ENCODE measurements around the gene WNK1.

The WNK1 gene

DNA sequence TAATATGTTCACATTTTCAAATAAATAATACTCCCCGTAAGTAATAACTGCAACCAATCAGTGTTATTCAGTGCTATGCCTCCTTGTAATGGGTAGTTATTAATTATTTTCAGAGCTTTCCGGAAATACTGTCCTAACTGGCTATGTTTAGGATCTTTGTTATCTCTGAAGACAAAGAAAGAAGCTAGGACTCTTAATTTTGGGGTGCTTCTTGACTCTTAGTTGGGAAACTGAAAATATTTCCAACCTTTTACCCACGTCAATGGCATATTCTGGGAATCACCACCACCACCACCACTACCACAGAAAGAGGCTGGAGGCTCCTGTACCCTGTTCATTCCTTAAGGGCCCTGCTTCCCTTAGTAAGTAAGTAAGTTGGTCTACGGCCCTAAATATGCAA lies 158.0 kb downstream of the WNK1 start (continued):
- TF ChIP-seq, protein P1, sequence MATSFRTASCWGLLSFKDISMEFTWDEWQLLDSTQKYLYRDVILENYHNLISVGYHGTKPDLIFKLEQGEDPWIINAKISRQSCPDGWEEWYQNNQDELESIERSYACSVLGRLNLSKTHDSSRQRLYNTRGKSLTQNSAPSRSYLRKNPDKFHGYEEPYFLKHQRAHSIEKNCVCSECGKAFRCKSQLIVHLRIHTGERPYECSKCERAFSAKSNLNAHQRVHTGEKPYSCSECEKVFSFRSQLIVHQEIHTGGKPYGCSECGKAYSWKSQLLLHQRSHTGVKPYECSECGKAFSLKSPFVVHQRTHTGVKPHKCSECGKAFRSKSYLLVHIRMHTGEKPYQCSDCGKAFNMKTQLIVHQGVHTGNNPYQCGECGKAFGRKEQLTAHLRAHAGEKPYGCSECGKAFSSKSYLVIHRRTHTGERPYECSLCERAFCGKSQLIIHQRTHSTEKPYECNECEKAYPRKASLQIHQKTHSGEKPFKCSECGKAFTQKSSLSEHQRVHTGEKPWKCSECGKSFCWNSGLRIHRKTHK (tag by site-specific recombination; IDR thresholded peaks at IDR 0.05): no peak
- no peak for TF ChIP-seq ZFP37 (tag by site-specific recombination; IDR thresholded peaks at IDR 0.05)

DNA sequence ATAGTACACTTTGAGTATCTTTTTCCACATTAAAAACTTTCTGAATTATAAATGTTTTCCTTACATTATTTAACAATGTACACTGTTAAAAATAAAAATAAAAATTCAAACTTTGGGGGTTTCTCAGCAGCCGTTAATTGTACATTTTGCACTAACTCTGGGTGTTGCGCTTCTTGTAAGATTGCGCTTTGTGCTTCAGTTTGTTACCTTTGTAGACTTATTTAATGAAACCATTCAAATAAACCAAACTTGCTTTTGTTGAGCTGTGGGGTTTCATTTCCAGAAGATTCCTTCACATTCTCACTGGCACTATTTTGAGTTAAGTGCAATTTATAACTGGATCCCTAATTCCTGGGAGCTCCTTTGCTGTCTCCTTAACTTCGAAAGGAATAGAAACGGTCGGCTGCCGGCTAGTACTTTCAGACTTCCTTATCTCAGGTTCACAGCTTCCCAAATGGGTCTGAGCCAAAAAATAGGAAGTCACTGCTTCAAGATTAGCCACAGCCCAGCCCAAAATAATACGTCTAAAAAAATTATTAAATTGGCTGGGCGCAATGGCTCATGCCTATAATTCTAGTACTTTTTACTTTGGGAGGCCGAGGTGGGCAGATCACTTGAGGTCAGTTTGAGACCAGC lies 158.9 kb downstream of the WNK1 start:
- no peak overlapping the region for H3K27ac ChIP-seq (ENCODE audit: extremely low read depth, low read depth, low read length)
- ChIA-PET CTCF (no interaction called here), POLR2A (no interaction called here)

DNA sequence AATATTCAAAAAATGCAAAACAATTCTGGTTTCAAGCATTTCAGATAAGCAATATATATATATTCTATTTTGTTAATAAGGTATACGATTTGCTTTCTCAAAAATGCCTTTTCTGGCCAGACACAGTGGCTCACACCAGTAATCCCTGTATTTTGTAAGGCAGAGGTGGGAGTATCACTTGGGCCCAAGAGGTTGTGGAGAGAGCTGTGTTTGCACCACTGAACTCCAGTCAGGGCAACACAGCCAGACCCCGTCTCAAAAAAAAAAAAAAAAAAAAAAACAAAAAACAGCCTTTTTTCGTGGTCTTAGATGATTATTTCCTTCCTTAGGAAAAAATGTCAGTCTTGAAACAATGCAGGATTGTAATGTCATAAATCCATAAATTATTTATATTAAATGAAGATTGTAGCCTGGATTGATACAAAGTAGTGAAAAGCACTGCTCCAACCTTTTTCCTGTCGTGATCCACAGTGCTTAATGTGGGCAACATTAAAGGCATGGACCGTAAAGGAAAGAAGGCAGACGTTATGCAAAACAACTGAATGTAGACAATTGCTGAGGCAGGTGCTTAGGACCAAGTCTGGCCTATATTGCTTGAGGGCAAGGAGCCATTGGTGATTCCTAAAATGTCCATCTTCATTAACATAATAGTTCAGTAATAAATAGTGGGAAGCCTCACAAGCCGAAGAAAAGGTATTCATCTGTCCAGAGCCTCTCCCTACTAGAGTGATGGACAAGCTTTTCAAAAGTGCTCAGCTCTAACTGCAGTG lies 160.3 kb downstream of the WNK1 start:
- TF ChIP-seq, protein P2, sequence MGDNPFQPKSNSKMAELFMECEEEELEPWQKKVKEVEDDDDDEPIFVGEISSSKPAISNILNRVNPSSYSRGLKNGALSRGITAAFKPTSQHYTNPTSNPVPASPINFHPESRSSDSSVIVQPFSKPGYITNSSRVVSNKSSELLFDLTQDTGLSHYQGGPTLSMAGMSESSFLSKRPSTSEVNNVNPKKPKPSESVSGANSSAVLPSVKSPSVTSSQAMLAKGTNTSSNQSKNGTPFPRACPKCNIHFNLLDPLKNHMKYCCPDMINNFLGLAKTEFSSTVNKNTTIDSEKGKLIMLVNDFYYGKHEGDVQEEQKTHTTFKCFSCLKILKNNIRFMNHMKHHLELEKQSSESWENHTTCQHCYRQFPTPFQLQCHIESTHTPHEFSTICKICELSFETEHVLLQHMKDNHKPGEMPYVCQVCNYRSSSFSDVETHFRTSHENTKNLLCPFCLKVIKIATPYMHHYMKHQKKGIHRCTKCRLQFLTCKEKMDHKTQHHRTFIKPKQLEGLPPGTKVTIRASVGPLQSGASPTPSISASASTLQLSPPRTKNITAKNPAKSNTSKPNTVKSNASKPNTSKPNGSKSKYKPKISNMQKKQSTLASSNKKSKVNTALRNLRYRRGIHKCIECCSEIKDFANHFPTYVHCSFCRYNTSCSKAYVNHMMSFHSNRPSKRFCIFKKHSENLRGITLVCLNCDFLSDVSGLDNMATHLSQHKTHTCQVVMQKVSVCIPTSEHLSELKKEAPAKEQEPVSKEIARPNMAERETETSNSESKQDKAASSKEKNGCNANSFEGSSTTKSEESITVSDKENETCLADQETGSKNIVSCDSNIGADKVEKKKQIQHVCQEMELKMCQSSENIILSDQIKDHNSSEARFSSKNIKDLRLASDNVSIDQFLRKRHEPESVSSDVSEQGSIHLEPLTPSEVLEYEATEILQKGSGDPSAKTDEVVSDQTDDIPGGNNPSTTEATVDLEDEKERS (tag by site-specific recombination; IDR thresholded peaks at IDR 0.05): no peak
- TF ChIP-seq ZNF121 (tag by site-specific recombination; IDR thresholded peaks at IDR 0.05): peak; percentile 67
- Histone ChIP-seq H3K4me3 (ENCODE audit: low read depth, low read length) (no peak overlapping the region), H3K9me3 (ENCODE audit: control insufficient read depth, insufficient read depth, low read depth, low read length) (no peaks in the 10 kb centered on the region), H3K4me1 (ENCODE audit: control insufficient read depth, insufficient read depth, low read length) (no peaks in the 10 kb centered on the region), H3K27ac (ENCODE audit: extremely low read depth, low read depth, low read length) (no peak overlapping the region), H3K36me3 (ENCODE audit: control insufficient read depth in 2 of 2, insufficient read depth in 1 of 2, low read length in 2 of 2) (peaks cover 42 to 96% of the 10 kb centered on the region in 2 experiments)
- CTCF ChIA-PET: no interaction called here
- POLR2A ChIA-PET: no interaction called here

More for the DNA sequence above, 158.9 kb downstream of the WNK1 start:
- TF ChIP-seq ZNF658 (tag by site-specific recombination; IDR thresholded peaks at IDR 0.05) (no peak), MEIS1 (CRISPR knock-in tag; IDR thresholded peaks at IDR 0.05; ENCODE audit: borderline replicate concordance) (no peak), ZNF274 (IDR thresholded peaks at IDR 0.05; ENCODE audit: low read length) (no peak), ZNF274 (tag by site-specific recombination; IDR thresholded peaks at IDR 0.05; ENCODE audit: borderline replicate concordance) (no peak), ZNF302 (tag by site-specific recombination; IDR thresholded peaks at IDR 0.05; ENCODE audit: low read depth) (no peak)
- Histone ChIP-seq H3K9me3 (ENCODE audit: control insufficient read depth, insufficient read depth, low read depth, low read length) (no peaks in the 10 kb centered on the region), H3K36me3 (ENCODE audit: control insufficient read depth in 2 of 2, insufficient read depth in 1 of 2, low read length in 2 of 2) (peaks cover 52 to 95% of the 10 kb centered on the region in 2 experiments), H3K4me1 (ENCODE audit: control insufficient read depth, insufficient read depth, low read length) (no peaks in the 10 kb centered on the region), H3K4me3 (ENCODE audit: low read depth, low read length) (no peak overlapping the region)

DNA sequence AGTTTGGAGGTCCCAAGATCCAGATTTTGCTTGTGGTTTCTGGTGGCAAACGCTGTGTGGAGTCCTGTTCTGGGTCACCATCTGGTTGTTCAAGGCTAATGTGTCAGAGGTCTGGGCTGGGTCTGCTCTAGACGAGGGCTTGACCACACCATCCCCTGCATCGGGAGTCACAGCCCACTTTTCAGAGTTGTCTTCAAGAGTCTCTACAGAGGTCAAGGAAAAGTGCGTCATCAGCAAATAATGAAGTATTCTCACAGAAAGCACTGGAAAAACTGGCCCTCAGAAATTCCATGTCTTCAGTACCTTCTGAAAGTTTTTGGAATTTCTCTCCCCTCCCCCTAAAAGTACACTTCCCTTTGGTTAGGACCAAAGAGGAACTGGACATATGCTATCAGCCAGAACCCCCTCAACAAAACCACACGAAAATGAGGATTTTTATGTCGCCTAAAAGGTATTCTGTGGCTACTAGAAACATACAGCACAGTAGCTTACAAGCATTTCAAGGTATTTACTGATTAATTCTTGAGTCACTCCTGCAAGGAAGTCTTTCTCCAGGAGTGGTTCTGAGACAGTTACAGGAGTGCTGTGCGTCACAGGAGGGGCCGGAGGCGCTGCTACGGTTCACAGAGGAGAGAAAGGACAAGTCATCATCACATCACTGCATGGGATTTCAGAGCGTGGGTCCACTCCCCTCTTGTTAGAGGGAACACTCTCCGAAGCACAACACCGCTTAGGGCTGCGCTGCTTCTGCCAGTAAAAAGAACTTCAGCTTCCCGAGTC lies 161.7 kb downstream of the WNK1 start:
- Histone ChIP-seq H3K4me1 (ENCODE audit: control insufficient read depth, insufficient read depth, low read length) (no peaks in the 10 kb centered on the region), H3K9me3 (ENCODE audit: control insufficient read depth, insufficient read depth, low read depth, low read length) (no peaks in the 10 kb centered on the region), H3K36me3 (ENCODE audit: control insufficient read depth in 2 of 2, insufficient read depth in 1 of 2, low read length in 2 of 2) (peaks cover 54 to 94% of the 10 kb centered on the region in 2 experiments), H3K27ac (ENCODE audit: extremely low read depth, low read depth, low read length) (0 out of 2 replicates have a peak overlapping the region, but pooled peaks have one; percentile 24), H3K4me3 (ENCODE audit: low read depth, low read length) (no peak overlapping the region)
- CTCF ChIA-PET: interaction anchor here (1.2 kb wide), 1 partner anchor 35 kb away, joined by 4 read pairs; the partner anchor contains the start of gene RAD52
- POLR2A ChIA-PET: no interaction called here
- no peak for TF ChIP-seq ZNF423 (tag by site-specific recombination; IDR thresholded peaks at IDR 0.05)
- no peak for TF ChIP-seq ZNF404 (tag by site-specific recombination; IDR thresholded peaks at IDR 0.05)
- TF ChIP-seq, protein P3, sequence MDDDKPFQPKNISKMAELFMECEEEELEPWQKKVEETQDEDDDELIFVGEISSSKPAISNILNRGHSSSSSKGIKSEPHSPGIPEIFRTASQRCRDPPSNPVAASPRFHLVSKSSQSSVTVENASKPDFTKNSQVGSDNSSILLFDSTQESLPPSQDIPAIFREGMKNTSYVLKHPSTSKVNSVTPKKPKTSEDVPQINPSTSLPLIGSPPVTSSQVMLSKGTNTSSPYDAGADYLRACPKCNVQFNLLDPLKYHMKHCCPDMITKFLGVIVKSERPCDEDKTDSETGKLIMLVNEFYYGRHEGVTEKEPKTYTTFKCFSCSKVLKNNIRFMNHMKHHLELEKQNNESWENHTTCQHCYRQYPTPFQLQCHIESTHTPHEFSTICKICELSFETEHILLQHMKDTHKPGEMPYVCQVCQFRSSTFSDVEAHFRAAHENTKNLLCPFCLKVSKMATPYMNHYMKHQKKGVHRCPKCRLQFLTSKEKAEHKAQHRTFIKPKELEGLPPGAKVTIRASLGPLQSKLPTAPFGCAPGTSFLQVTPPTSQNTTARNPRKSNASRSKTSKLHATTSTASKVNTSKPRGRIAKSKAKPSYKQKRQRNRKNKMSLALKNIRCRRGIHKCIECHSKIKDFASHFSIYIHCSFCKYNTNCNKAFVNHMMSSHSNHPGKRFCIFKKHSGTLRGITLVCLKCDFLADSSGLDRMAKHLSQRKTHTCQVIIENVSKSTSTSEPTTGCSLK (tag by site-specific recombination; IDR thresholded peaks at IDR 0.05): no peak
- TF ChIP-seq PRDM1 (tag by site-specific recombination; IDR thresholded peaks at IDR 0.05): no peak
- no peak for TF ChIP-seq ZNF530 (tag by site-specific recombination; IDR thresholded peaks at IDR 0.05; ENCODE audit: low read depth)
- no peak for TF ChIP-seq FEZF1 (tag by site-specific recombination; IDR thresholded peaks at IDR 0.05)
- no peak for TF ChIP-seq ZNF830 (tag by site-specific recombination; IDR thresholded peaks at IDR 0.05; ENCODE audit: low read depth)
- TF ChIP-seq ZNF561 (tag by site-specific recombination; IDR thresholded peaks at IDR 0.05; ENCODE audit: borderline replicate concordance): no peak
- no peak for TF ChIP-seq ZNF777 (tag by site-specific recombination; IDR thresholded peaks at IDR 0.05; ENCODE audit: borderline replicate concordance)
- no peak for TF ChIP-seq ZFP3 (tag by site-specific recombination; IDR thresholded peaks at IDR 0.05; ENCODE audit: low read depth)
- TF ChIP-seq ZNF529 (tag by site-specific recombination; IDR thresholded peaks at IDR 0.05; ENCODE audit: insufficient replicate concordance): no peak

All from HEK293 (cell line).